ENCODE measurements around the gene POLR3K.

POLR3K gene

GRCh38 chr16:77807-78443, 24.5 kb upstream of the POLR3K start, which contains the start of gene MPG (continued):
- TF ChIP-seq KLF17 (tag by site-specific recombination; IDR thresholded peaks at IDR 0.05) (0 out of 2 replicates have a peak, but pooled peaks have one; percentile 33), ZNF549 (tag by site-specific recombination; IDR thresholded peaks at IDR 0.05) (no peak), ZSCAN23 (tag by site-specific recombination; IDR thresholded peaks at IDR 0.05) (no peak), BCL6B (tag by site-specific recombination; IDR thresholded peaks at IDR 0.05) (no peak), ZNF837 (tag by site-specific recombination; IDR thresholded peaks at IDR 0.05) (no peak), ZBTB10 (tag by site-specific recombination; IDR thresholded peaks at IDR 0.05) (peak; percentile 65), ZBTB44 (tag by site-specific recombination; IDR thresholded peaks at IDR 0.05) (no peak), ZNF350 (tag by site-specific recombination; IDR thresholded peaks at IDR 0.05) (no peak), ZBTB8A (tag by site-specific recombination; IDR thresholded peaks at IDR 0.05) (peak; percentile 74), ZNF488 (tag by site-specific recombination; IDR thresholded peaks at IDR 0.05) (no peak), ZNF280C (tag by site-specific recombination; IDR thresholded peaks at IDR 0.05) (no peak), MEIS1 (CRISPR knock-in tag; IDR thresholded peaks at IDR 0.05; ENCODE audit: borderline replicate concordance) (no peak), ZSCAN16 (tag by site-specific recombination; IDR thresholded peaks at IDR 0.05) (no peak), MYNN (tag by site-specific recombination; IDR thresholded peaks at IDR 0.05; ENCODE audit: borderline replicate concordance) (no peak), ZNF704 (tag by site-specific recombination; IDR thresholded peaks at IDR 0.05) (no peak), ZNF560 (tag by site-specific recombination; IDR thresholded peaks at IDR 0.05; ENCODE audit: borderline replicate concordance) (no peak)

All from HEK293 (cell line).